ENCODE results near the gene FGFRL1. TPM values are rescaled to one million over a fixed set of nuclear protein-coding genes. Genes with fewer than 3 reads are reported as not detected.

The FGFRL1 gene
- total RNA-seq, 1 experiment from 2014 or later, result 26.1 TPM

GRCh38 chr4:1014291-1015167 is 3.1 kb downstream of the FGFRL1 start:
- no peak overlapping the region for H3K56ac ChIP-seq (ENCODE audit: insufficient read length, low read depth, low read length)
- H3K18ac ChIP-seq (ENCODE audit: insufficient read length, low read depth, low read length), result no peak overlapping the region
- no peak overlapping the region for H2AK5ac ChIP-seq (ENCODE audit: insufficient read length, low read length)
- no peak overlapping the region for H4K5ac ChIP-seq (ENCODE audit: insufficient read length, low read depth, low read length)
- H3K79me1 ChIP-seq (ENCODE audit: insufficient read depth, low read depth, low read length, poor library complexity, severe bottlenecking), result no peaks in the 10 kb centered on the region
- H3K4me2 ChIP-seq (ENCODE audit: insufficient read depth, insufficient read length, low read length), result no peak overlapping the region
- no peak overlapping the region for H3K4me3 Mint-ChIP-seq
- no peaks in the 10 kb centered on the region for H3K9me3 Mint-ChIP-seq
- H2BK12ac ChIP-seq (ENCODE audit: insufficient read length, low read depth, low read length), result no peak overlapping the region
- no peak overlapping the region for H2BK5ac ChIP-seq (ENCODE audit: insufficient read length, low read length)
- H3K27me3 Mint-ChIP-seq (ENCODE audit: low read depth), result peaks cover 11% of the 10 kb centered on the region
- H3K27ac ChIP-seq (ENCODE audit: insufficient read length, low read depth, low read length), result no peak overlapping the region
- no CpG with 5 or more reads among the region's 36 CpGs for WGBS (ENCODE audit: extremely low coverage, insufficient read length, low lambda C conversion rate)
- H2BK20ac ChIP-seq (ENCODE audit: low read depth, low read length, poor library complexity, severe bottlenecking), result no peak overlapping the region
- no peak overlapping the region for H2AFZ ChIP-seq (ENCODE audit: low read length)
- H3K14ac ChIP-seq (ENCODE audit: insufficient read depth, low read length), result no peak overlapping the region
- no peak overlapping the region for H3T11ph ChIP-seq (ENCODE audit: low read length)
- no peaks in the 10 kb centered on the region for H3K9me3 ChIP-seq (ENCODE audit: control insufficient read depth, low read depth, low read length)
- no peak overlapping the region for H4K8ac ChIP-seq (replicated peaks; ENCODE audit: insufficient read length, low read depth, low read length)
- peaks cover 0 to 4% (median 0%) of the 10 kb centered on the region in 3 experiments; a peak in 2 of 7 replicates for H3K36me3 Mint-ChIP-seq (ENCODE audit: insufficient read depth in 1 of 3, low read depth in 3 of 3)
- no peak overlapping the region for H3K4ac ChIP-seq (ENCODE audit: low read depth, low read length)
- no peak overlapping the region for H2BK120ac ChIP-seq (ENCODE audit: low read depth, low read length, poor library complexity, severe bottlenecking)
- DNase-seq, result no peak
- peaks cover 7% of the 10 kb centered on the region; the same call in 1 of the 2 replicates for H3K27me3 ChIP-seq (ENCODE audit: insufficient read depth, low read length)
- H2BK15ac ChIP-seq (ENCODE audit: low read depth, low read length), result no peak overlapping the region
- H3K23ac ChIP-seq (ENCODE audit: insufficient read length, low read depth, low read length), result no peak overlapping the region
- peaks cover 8% of the 10 kb centered on the region for H3K23me2 ChIP-seq (ENCODE audit: insufficient read length, low read depth, low read length, poor library complexity, severe bottlenecking)
- H4K20me1 ChIP-seq (ENCODE audit: control insufficient read depth, insufficient read depth, insufficient read length), result no peaks in the 10 kb centered on the region
- TF ChIP-seq CTCF (conservative IDR thresholded peaks at IDR 0.05), result no peak
- H4K91ac ChIP-seq (ENCODE audit: insufficient read length, low read depth, low read length), result no peak overlapping the region
- H3K4me1 Mint-ChIP-seq, result peaks cover 8 to 17% of the 10 kb centered on the region in 2 experiments
- no peak overlapping the region for H3K9ac ChIP-seq (ENCODE audit: extremely low read depth, insufficient read length, low read length)
- no peaks in the 10 kb centered on the region for H3K79me2 ChIP-seq (ENCODE audit: insufficient read depth, low read length)
- no peaks in the 10 kb centered on the region; the same call in 1 of the 2 replicates for H3K4me1 ChIP-seq (ENCODE audit: insufficient read depth, low read length)
- no peak overlapping the region for H3K27ac Mint-ChIP-seq

All from H9 (cell line).